Caco-2 (cell line): ENCODE results near the gene PRELID3B. TPM values are rescaled to one million over a fixed set of nuclear protein-coding genes. Genes with fewer than 3 reads are reported as not detected.

Experiments used
- BruUV-seq: library from RNA; stranded (reverse); fragments of 400-500 nt; replicated peaks from 2 replicates; lab custom pipeline; 2021; lab: Mats Ljungman, UMichigan
- CTCF ChIA-PET: fragments of 300-600 bp; sonication (Branson Sonifier 250); formaldehyde crosslinking; loops from one replicate; lab custom pipeline; 2022; ENCODE audit warnings: antibody characterized with exemption; lab: Charles Lee
- POLR2A ChIA-PET: fragments of 300-600 bp; sonication (Branson Sonifier 250); formaldehyde crosslinking; loops from one replicate; lab custom pipeline; 2022; ENCODE audit warnings: antibody characterized with exemption; lab: Charles Lee
- DNase-seq, 2 experiments: peaks; one replicate each; pipeline versions ENCODE4 v3.0.0 to v3.0.0-alpha.2; 2020 to 2022
- H3K27me3 ChIP-seq: replicated peaks from 2 replicates; pipeline ENCODE4 v1.6.0; 2011; ENCODE audit warnings: low read length; ENCODE audit not compliant: control insufficient read depth, insufficient read depth
- H3K36me3 ChIP-seq: 2 replicates; pipeline ENCODE4 v1.5.1; 2011; ENCODE audit warnings: low read length; ENCODE audit not compliant: control insufficient read depth, insufficient read depth
- H3K4me1 ChIP-seq: fragments of 250-450 bp; sonication (Bioruptor Pico); 2 replicates; pipeline ENCODE4 v1.5.1; 2020; ENCODE audit warnings: mild to moderate bottlenecking
- H3K4me3 ChIP-seq: 2 replicates; pipeline ENCODE4 v1.5.1; 2011; ENCODE audit warnings: low read depth, mild to moderate bottlenecking, control low read depth, low read length
- H3K9me3 ChIP-seq: fragments of 250-450 bp; sonication (Bioruptor Pico); 2 replicates; pipeline ENCODE4 v1.5.1; 2020; ENCODE audit warnings: mild to moderate bottlenecking, moderate library complexity
- H3K27ac Mint-ChIP-seq: one replicate; pipeline ENCODE4 v1.8.0; 2022; ENCODE audit warnings: mixed read lengths; ENCODE audit not compliant: unreplicated experiment
- H3K27me3 Mint-ChIP-seq: one replicate; pipeline ENCODE4 v1.8.0; 2022; ENCODE audit warnings: mixed read lengths; ENCODE audit not compliant: insufficient read depth, unreplicated experiment
- H3K36me3 Mint-ChIP-seq: one replicate; pipeline ENCODE4 v1.8.0; 2022; ENCODE audit warnings: mild to moderate bottlenecking, mixed read lengths; ENCODE audit not compliant: insufficient read depth, unreplicated experiment
- H3K4me1 Mint-ChIP-seq: one replicate; pipeline ENCODE4 v1.8.0; 2022; ENCODE audit warnings: low read depth, mixed read lengths; ENCODE audit not compliant: unreplicated experiment
- H3K4me3 Mint-ChIP-seq: one replicate; pipeline ENCODE4 v1.8.0; 2022; ENCODE audit warnings: mild to moderate bottlenecking, moderate library complexity, mixed read lengths; ENCODE audit not compliant: unreplicated experiment
- H3K9me3 Mint-ChIP-seq: one replicate; pipeline ENCODE4 v1.8.0; 2022; ENCODE audit warnings: mixed read lengths; ENCODE audit not compliant: unreplicated experiment
- CTCF ChIP-seq, 2 experiments: fragments of 200-600 bp in 1 of 2; IDR thresholded peaks; 1 replicate in 1 of 2; 2 replicates in 1 of 2; pipeline versions ENCODE4 v1.5.1 to v1.8.0; 2011 to 2022; ENCODE audit warnings: antibody characterized with exemption in 1 of 2, control low read depth in 1 of 2, inconsistent platforms in 1 of 2, low read depth in 1 of 2, low read length in 1 of 2, mild to moderate bottlenecking in 1 of 2, moderate library complexity in 1 of 2; ENCODE audit not compliant: insufficient read depth in 1 of 2, severe bottlenecking in 1 of 2, unreplicated experiment in 1 of 2
- intact Hi-C: fragments of 100-400 bp; cut with micrococcal nuclease; formaldehyde crosslinking; loops from one replicate; pipeline ENCODE4 v1.10.0; 2022; ENCODE audit not compliant: unreplicated experiment
- total RNA-seq: library from RNA; stranded (reverse); gene quantifications from 2 replicates; pipeline ENCODE4 v1.2.3, GENCODE V29; 2022

The PRELID3B gene
- total RNA-seq, 1 experiment from 2014 or later: 171 TPM

- DNase-seq: peak; percentile 86 to 91
- H3K27ac Mint-ChIP-seq: peak overlapping the region; percentile 5
- intact Hi-C loops: loop anchor here (2.0 kb wide), 1 partner anchor 35 kb away; no protein-coding TSS in a partner anchor
- Histone ChIP-seq H3K9me3 (no peaks in the 10 kb centered on the region), H3K36me3 (no peaks in the 10 kb centered on the region), H3K27me3 (no peaks in the 10 kb centered on the region), H3K4me3 (no peak overlapping the region), H3K4me1 (peaks cover 26% of the 10 kb centered on the region)
- H3K4me3 Mint-ChIP-seq: peak overlapping the region; percentile 48
- H3K27me3 Mint-ChIP-seq: peaks cover 1% of the 10 kb centered on the region
- TSS peak; percentile 44 for BruUV-seq
- no peaks in the 10 kb centered on the region for H3K36me3 Mint-ChIP-seq
- no peaks in the 10 kb centered on the region for H3K9me3 Mint-ChIP-seq
- no peak for TF ChIP-seq CTCF (IDR thresholded peaks at IDR 0.05; ENCODE audit: insufficient read depth in 1 of 2, low read depth in 1 of 2, low read length in 1 of 2, severe bottlenecking in 1 of 2, unreplicated experiment in 1 of 2)
- ChIA-PET POLR2A (interaction anchor here (1.0 kb wide), 2 partner anchors 15 to 32 kb away, joined by 3 to 7 read pairs; partner anchors contain the start of gene ATP5F1E), CTCF (interaction anchor here (0.6 to 0.9 kb wide), 3 partner anchors 16 to 178 kb away, joined by 3 to 4 read pairs (median 3); partner anchors contain the start of gene ATP5F1E)
- peaks cover 37% of the 10 kb centered on the region for H3K4me1 Mint-ChIP-seq
Observed at GRCh38 chr20:59047938-59048680, 5.5 kb upstream of the PRELID3B start.

- no peak overlapping the region for H3K4me3 ChIP-seq
- CTCF ChIA-PET: no interaction called here
- Mint-ChIP-seq H3K9me3 (no peaks in the 10 kb centered on the region), H3K36me3 (no peaks in the 10 kb centered on the region), H3K4me1 (peaks cover 37% of the 10 kb centered on the region), H3K27ac (no peak overlapping the region), H3K27me3 (no peaks in the 10 kb centered on the region), H3K4me3 (no peak overlapping the region)
- no peak for DNase-seq
- intact Hi-C loops: no loop called here
- H3K9me3 ChIP-seq: no peaks in the 10 kb centered on the region
- BruUV-seq: no TSS peak
- H3K36me3 ChIP-seq: no peaks in the 10 kb centered on the region
- POLR2A ChIA-PET: no interaction called here
- H3K4me1 ChIP-seq: peaks cover 29% of the 10 kb centered on the region
- no peaks in the 10 kb centered on the region for H3K27me3 ChIP-seq
- no peak for TF ChIP-seq CTCF (IDR thresholded peaks at IDR 0.05; ENCODE audit: insufficient read depth in 1 of 2, low read depth in 1 of 2, low read length in 1 of 2, severe bottlenecking in 1 of 2, unreplicated experiment in 1 of 2)
Observed at GRCh38 chr20:59046862-59047261, 4.3 kb upstream of the PRELID3B start.

- POLR2A ChIA-PET: no interaction called here
- H3K4me1 ChIP-seq: peaks cover 48% of the 10 kb centered on the region
Observed at GRCh38 chr20:59044796-59045195, 2.2 kb upstream of the PRELID3B start.

More at GRCh38 chr20:59044796-59045195, 2.2 kb upstream of the PRELID3B start:
- TF ChIP-seq CTCF (IDR thresholded peaks at IDR 0.05; ENCODE audit: insufficient read depth in 1 of 2, low read depth in 1 of 2, low read length in 1 of 2, severe bottlenecking in 1 of 2, unreplicated experiment in 1 of 2): no peak
- CTCF ChIA-PET: no interaction called here
- Mint-ChIP-seq H3K9me3 (no peaks in the 10 kb centered on the region), H3K27me3 (no peaks in the 10 kb centered on the region), H3K4me1 (peaks cover 46% of the 10 kb centered on the region), H3K27ac (no peak overlapping the region), H3K4me3 (no peak overlapping the region), H3K36me3 (peaks cover 13% of the 10 kb centered on the region)
- no peak for DNase-seq
- BruUV-seq: no TSS peak
- Histone ChIP-seq H3K9me3 (no peaks in the 10 kb centered on the region), H3K4me3 (no peak overlapping the region), H3K36me3 (no peaks in the 10 kb centered on the region), H3K27me3 (no peaks in the 10 kb centered on the region)
- intact Hi-C loops: no loop called here
